NCI-H226 (cell line): ENCODE data around the gene KIT.

Source experiments
- DNase-seq: peaks from one replicate; pipeline ENCODE4 v3.0.0-alpha.2; 2015

KIT gene

DNA sequence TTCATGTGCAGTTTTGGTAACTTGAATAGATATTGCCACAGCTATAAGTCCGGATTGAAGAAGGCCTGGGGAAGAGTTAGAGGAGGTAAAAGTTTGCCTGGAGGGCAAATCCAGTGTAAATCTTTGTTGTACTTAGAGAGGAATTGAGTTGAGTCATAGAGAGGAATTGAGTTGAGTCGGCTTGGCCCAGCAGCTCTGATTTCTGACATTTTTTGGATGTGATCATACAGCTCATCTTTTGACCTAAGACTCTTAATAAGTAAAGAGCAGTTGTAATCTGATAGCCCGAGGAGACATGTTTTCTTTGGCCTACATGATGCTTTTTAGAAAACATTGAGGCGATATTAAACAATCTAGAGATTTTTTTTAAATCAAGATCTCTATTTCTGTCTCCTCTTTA lies 3.9 kb downstream of the KIT start:
- DNase-seq: peak; percentile 79

DNA sequence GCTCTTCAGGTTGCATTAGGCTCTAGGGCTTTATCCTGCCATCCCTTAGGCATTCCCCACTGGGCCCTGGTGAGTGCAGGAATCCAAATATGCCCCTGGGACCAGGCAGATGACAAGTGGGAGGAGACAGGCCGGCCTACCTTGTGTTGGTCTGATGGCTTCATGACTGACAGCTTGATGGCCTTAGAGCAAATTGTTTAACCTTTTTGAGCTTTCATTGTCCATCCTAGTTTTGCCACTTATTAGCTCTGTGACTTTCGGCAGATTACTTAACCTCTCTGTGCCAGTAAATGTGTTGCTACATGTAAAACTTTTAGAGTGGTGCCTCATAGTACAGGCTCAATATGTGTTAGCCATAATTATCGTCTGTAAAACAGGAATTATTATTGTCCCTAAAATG lies 4.4 kb downstream of the KIT start:
- no peak for DNase-seq

DNA sequence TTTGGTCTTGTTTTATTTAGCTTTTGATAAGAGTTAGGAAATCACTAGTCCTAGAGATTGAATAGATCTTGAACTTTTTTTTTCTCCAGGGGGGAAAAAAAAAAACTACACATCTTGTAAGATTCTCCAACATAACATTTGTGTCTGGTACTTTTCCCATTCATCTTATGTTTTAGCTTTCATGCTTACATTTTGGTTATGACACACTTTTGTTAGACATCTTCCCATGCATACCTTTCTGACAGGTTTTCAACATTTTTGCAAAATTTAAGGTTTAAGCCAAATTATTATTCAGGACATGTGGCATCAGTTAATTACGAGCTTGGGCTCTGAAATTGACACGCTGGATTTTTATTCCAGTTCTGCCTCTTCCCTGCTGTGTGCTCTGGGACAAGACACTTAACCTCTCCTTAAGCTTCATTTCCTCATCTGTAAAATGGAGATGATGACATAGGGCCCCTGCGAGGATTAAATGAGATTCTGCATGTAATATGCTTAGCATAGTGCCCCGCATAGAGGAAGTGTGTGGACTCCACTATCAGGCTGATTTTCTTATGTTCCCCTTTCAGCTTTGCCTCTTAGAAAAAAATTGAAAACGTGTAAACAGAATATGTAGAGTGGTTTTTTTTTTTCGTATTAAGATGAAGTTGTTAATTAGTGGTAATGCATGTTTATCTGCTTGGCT lies 5.3 kb downstream of the KIT start:
- DNase-seq: no peak

DNA sequence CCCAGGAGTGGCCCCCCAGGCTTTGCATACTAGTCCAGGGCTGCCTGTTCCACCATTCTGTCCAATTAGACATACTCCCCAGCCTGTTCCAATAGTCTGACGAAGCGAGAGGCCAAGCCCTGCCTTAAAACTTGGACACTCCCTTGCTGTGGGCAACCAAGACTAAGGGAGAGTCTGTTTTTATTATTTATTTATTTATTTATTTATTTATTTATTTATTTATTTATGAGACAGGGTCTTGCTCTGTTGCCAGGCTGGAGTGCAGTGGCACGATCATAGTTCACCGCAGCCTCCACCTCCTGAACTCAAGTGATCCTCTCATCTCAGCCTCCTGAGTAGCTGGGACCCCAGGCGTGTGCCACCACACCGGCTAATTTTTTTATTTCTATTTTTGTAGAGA lies 6.6 kb downstream of the KIT start:
- DNase-seq: no peak

DNA sequence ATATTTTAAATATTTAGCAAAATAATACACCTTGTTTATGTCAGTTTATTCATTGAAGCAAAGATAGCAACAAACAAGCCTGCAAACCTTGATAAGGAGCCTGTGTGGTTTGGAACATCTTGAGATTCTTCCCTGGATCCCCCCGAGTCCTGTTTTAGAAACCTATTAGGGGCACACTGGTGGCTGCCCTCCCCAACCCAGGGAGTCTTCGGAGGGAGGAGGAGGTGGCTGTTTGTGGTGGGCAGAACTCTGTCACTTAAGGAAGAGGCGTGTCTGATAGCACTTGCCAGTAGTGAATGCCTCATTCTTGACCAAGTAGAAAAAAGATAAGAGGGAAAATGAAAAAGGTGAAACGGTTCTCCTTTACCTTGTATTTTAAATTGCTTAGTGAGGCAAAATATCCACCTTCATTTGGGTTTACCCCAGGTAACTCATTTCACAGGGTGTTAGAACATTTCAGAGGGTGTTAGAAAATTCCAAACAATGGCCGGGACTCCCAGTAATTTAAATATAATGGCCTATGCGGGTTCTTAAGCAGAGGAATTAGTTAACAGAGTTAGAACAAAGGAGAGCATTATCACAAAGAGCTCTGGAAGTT lies 10.4 kb downstream of the KIT start:
- DNase-seq: no peak

DNA sequence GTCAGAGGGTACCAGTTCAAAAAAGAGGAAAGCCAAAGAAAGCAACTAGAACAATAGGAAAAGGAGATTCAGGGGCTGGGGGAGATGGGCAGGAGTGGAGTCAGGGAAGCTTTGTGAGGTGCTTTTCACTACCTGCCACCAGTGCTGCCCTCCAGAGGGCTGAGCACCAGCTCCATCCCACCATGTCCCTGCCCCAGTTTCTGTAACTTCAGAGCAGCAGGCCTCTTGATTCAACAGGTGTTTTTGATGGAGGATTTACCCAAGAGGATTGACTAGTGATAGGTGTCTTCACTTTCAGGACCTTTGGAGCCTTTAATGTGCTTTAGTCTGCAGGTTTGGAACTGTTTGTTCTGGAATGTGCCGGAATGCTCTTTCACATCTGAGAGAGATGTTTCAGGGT lies 12.1 kb downstream of the KIT start:
- DNase-seq: no peak

DNA sequence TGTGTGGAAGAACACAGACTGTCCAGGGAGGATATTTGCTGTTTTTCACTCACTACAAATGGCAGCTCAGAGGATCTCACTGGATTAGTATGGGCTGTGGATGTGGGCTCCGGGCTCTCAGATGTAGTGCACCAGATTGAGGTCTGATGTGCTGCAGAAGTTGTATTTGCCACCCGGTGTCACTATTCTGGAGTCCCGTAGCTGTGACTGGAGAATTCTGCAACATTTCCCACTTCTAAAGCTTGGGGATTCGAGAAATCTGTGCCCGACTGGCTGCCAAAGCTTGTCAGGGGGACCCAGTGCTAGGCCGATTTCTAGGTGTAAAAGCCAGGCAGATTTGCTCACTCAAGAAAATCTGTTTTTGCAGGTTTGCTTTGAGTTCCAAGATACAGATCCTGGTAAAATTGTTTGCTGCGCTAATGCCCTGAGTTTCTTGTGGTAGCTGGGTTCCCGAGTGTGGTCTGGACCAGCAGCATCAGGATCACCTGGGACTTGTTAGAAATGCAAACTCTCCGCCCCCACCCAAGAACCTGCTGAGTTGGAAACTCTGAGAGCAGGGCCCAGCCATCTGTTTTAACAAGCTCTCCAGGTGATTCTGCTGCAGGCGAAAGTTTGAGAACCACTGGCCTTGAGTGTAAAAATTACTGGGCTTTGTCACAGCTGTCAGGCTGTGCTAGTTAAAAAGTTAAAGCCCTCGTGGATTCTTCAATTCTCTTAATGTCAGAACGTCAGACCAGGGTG lies 18.1 kb downstream of the KIT start:
- no peak for DNase-seq

DNA sequence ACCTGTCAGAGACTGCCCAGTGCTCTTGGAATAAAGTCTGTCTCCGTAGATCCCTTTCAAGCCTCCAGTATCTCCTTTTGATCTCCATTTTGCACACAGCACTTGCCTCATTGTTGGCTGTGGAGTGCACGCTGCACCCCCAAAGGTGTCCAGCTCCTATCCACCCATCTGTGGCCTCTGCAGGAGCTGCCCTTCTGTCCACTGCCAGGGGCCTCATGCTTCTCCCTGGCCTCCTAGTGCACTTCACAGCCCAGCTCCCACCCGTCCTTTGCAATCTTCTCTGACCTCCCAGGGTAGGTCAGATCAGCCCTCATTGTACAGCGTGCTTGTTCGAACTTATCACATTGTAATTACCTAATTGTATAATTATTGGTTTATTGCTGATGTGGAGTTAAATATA lies 18.9 kb downstream of the KIT start:
- DNase-seq: no peak

DNA sequence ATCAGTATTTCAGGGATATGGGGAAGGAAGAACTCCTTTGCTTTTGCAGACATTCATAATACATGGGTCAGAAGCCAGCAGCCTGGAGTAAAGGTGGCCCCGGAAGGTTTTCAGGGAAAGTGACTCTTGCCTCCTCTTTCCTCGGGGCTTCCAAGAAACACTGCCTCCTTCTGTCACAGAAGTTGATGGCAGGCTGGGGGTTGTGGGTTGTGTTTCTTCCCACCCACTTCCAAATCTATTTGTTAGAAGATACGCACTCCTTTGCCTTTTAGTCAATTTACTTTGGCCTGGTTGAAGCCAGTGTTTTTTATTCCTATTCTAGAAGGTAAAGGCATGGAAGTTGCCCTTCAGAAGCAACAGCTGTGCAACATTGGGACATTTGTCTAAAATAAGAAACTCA lies 19.7 kb downstream of the KIT start:
- DNase-seq: no peak

DNA sequence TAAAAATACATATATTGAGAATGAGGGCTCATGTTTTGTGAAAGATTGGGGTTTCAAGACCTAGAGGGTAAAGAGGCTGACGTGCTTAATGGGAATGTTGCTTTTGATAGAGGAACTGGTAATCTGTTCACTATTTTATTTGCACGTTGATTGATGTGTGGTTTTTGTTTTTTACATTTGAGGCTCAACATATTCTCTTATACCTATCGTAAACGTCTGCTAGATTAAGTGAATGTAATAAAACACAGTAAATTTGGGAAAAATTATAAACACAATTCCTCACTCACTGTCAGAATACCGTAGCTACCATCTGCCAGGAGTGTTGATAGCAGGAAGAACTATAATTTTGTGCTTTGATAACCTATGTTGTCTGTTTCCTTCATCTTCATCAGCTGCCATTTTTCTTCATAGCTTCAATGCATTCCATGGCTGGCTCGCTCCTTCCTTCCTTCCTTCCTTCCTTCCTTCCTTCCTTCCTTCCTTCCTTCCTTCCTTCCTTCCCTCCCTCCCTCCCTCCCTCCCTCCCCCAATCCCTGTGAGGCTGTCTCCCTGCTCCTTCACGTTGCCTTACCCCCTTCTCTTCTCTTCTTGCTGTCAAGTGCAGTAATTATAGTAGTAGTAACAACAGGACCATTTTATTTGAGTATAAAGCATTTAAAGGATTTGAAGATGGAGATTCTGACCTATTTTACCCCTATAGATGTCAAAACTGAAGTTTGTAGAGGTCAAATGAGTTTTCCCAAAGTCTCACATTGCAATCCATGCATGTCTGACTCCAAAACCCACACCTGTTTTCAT lies 20.3 kb downstream of the KIT start:
- DNase-seq: no peak

DNA sequence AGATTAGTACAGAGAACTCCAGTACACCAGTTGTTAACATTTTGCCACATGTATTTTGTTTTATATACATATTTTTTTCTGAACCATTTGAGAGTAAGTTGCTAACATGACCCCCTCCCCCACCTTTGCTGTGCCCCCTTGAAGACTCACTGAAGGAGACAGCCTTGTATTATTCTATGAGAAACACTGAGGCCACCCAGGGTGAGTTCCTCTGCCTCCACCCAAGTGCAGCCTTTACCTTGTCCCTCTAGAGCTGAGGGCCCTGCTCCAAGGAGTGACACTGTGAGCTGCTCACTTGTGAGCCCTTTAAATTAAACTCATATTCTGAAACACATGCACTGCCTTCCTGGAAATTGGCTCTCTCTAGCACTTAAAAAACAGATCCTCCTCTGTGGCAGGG lies 21.1 kb downstream of the KIT start:
- no peak for DNase-seq

DNA sequence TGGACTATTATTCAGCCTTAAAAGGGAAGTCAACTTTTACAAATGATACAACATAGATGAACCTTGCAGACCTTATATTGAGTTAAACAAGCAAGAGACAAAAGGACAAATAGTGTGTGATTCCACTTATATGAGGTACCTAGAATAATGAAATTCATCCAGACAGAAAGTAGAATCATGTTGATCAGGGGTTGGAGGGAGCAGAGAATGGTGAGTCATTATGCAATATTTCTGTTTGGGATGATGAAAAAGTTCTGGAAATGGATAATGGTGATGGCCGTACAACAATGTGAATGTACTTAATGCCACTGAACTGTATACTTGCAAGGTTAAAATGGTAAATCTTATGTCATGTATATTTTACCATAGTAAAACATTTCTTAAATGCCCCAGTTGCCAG lies 22.1 kb downstream of the KIT start:
- DNase-seq: no peak

DNA sequence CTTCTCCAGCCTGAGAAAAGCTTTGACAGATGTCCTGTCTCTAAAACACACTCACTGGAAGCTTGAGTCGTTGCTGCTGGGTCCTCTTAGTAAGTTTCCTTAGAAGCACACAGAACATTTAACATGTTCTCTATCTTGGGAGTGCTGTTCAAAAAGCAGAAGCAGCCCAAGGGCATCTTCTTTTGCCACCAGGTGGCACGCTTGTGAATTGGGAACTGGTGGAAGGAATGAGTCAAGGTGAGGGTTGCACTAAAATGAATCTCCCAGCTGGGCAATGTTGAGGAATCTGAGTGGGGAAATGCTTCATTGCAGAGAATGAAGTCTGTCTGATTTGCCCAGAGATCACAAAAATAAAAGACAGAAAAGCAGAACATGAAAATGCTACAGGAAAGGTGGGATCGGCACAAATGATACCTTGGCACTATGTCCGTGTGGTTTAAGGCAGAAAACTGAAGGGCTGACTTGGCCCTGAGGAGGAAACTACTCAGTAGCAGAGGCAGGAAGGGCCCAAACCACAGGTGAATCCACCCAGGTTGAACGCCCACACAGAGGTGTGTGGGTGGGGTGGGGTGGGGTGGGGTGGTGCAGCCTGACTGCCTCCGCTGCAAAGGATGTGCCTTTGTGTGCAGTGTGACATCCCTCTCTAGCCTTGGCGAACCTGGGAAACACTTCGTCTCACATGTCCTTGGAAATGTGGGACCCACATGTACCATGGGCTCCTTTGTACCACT lies 26.0 kb downstream of the KIT start:
- DNase-seq: peak; percentile 30

DNA sequence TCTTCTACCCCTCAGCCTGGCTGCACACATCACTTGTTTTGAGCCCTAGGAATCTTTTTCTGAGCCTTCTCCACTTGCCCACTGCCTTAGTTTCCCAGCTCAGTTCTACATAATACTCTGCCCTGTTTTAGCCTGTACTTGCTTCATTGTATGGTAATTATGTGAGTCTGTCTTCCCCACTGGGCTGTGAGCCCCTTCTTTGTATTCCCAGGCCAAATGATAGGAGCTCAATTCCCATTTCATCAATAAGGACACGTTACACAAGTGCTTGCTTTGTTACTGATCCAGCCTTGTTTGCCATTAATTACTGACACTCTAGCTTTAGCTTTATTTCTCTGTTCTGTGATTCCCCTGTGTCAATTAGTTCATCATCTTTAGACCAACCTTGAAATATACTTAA lies 28.1 kb downstream of the KIT start:
- DNase-seq: no peak

DNA sequence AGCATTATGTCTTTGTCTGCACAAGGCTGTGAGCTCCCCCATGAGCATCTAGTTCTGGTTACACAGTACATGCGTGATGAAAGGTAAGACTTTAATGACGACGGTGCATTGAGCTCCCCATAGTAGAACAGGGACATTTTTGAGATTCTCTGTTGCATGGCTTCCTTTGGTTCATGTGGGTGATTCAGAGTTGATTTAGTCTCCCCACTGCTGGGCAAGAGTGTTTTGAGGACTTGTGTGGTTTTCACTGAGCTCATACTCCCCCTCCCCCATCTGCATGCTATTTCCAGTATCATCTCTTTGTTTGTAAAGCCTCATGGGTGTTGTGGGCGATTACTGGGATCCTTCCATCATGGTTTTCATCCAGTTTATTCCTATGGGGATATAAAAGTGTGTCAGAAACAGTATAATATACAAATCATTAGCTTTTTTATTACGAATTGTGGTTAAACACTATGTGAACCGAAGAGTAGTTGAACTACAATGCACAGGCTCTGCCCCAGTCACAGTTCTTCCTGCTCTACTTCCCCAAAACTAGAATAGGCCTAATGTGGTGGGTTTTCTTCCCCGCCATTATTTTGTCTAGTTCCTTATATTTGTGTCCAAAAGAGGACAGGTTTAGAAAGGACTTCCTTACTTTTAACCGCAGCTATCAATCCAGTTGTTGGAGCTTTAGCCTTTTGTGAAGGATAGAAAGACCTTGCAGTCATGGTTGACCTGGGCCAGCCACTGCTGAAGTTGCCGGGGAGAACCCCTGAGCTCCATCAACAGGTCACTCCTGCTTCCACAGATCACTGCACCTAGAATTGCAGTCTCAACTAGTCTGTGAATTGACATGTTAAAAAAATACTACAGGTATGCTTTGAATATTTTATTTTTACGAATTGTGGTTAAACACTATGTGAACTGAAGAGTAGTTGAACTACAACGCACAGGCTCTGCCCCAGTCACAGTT lies 30.4 kb downstream of the KIT start:
- no peak for DNase-seq

DNA sequence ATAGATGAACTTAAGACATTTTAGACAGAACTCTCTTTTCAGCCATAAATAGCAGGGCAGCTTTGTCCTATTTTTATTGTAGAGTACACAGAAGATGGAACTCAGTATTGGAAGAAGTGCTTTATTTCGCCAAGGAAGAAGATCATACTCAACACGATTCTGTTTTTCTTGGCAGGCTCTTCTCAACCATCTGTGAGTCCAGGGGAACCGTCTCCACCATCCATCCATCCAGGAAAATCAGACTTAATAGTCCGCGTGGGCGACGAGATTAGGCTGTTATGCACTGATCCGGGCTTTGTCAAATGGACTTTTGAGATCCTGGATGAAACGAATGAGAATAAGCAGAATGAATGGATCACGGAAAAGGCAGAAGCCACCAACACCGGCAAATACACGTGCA lies 37.6 kb downstream of the KIT start:
- DNase-seq: no peak

DNA sequence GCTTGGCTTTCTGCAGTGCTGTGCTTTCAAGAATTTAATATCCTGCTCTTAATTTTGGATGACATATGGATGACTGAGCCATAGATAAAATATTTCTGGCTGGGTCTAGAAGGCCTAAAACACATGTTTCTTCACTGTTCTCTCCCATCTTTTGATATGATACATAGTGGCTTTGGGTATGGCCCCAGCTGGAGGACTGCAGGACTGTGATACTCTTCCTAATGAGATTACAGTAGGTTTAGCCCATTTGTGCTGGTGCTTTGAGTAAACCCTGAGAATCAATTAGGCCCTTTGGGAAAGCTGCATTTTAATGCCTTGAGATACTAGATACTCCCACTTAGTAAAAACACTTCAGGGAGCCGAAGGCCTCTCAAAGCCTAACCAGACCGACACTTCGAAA lies 38.0 kb downstream of the KIT start:
- DNase-seq: no peak

DNA sequence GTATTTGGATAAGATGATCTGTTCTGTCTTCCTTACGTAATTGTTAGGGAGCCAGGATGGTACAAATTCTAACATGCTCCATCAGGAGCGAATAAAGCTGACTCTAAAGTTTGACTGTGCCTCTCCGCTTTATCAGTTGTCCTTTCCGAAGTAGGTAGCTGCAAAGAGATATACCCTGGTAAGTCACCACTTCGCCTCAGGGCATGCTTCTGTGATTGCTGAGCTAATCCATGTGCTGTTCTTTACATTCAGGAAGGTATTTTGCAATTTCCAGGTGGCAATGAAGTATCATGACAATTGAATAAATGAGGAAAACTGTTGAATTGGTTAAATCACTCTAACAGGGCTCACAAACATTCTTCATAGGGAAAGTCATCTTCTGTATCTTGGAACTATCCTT lies 38.9 kb downstream of the KIT start:
- no peak for DNase-seq

DNA sequence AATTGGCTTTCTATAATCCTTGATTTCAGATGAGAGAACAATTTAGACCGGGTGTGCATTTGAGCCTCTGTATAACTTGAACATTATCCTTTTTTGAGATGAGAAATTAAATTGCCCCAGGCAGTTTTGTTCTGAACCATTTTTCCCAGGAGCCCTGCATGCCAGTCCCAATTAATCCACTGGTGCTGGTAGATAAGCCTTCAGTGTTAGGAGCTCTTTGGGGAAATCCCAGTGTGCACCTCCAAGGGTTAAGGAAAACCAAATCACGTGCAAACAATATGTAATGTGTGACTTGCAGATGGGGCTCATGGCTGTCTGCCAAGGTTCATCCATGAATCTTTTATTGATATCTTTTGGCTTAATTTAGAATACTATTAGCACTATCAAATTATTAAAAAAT lies 43.2 kb downstream of the KIT start:
- DNase-seq: no peak

DNA sequence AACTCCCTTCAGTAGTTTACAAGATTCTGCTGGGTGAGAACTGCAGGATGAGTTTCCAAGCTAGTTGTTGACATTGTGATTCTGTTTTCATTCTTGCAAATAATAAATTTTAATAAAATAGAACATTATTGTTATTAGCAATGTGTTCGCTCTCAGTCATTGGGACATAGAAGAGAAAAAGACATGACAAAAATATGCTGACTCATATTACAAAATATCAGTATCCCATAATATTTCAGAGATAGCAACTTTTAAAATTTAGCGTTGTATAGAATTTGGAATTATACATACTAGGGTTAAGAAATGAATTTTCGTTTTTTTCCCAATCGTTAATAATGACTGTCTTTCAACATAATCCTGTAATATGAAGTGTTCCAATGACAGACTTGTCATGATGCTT lies 45.4 kb downstream of the KIT start:
- no peak for DNase-seq

DNA sequence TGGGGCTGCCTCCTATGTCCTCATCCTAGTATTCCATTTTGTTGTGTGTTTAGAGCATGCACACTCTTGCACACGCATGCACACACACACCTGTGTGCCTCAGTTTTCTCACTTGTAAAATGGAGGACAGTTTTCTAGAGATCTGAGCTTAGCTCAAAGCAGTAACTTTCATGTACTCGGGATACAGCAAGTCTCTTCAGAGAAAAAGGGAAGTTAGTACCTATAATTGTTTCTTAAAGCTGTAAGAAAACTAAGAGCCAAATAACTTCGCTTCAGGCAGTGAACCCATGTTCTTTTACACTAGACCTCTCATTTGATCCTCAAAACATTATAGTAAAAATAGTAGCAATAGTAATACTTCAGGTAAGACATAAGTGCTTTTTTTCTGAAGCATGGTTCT lies 49.6 kb downstream of the KIT start:
- no peak for DNase-seq
